OCI-LY3 (cell line): ENCODE data around the gene FAM163A.

ENCODE experiments used
- EZH2phosphoT487 ChIP-seq: fragments of 200-600 bp; shearing (Covaris generic); IDR thresholded peaks from 2 replicates; pipeline ENCODE4 v1.6.1; 2018; ENCODE audit warnings: antibody characterized with exemption, mixed run types, low read depth
- TF ChIP-seq, protein P1 (sequence below): fragments of 200-600, 300-600 bp; sonication (generic); IDR thresholded peaks from 2 replicates; pipeline ENCODE4 v1.5.1; 2014; ENCODE audit warnings: antibody characterized with exemption, low read length, low read depth

DNA sequence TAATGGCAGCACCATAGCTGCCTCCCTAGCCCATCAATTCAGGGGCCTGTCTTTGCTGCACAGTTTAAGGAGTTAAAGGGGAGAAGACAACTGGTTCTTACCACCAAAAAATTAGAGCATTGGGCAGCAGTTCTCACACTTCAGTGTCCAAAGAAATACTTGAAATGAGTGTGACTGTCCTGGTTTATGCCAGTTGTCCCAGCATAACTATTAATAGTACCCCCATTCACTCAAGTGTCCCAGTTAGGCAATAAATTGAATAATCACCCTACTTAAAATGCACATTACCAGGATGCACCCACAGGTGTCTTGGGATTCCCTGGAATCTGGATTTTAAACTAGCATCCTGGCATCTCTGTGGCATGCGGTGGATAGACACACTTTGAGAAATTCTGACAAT lies 51.1 kb downstream of the FAM163A start:
- TF ChIP-seq, protein P1, sequence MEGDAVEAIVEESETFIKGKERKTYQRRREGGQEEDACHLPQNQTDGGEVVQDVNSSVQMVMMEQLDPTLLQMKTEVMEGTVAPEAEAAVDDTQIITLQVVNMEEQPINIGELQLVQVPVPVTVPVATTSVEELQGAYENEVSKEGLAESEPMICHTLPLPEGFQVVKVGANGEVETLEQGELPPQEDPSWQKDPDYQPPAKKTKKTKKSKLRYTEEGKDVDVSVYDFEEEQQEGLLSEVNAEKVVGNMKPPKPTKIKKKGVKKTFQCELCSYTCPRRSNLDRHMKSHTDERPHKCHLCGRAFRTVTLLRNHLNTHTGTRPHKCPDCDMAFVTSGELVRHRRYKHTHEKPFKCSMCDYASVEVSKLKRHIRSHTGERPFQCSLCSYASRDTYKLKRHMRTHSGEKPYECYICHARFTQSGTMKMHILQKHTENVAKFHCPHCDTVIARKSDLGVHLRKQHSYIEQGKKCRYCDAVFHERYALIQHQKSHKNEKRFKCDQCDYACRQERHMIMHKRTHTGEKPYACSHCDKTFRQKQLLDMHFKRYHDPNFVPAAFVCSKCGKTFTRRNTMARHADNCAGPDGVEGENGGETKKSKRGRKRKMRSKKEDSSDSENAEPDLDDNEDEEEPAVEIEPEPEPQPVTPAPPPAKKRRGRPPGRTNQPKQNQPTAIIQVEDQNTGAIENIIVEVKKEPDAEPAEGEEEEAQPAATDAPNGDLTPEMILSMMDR = no peak
- no peak for TF ChIP-seq EZH2phosphoT487
